NCI-H1048 (cell line): Measurements from ENCODE around the gene ZDHHC1.

Source experiments
- DNase-seq: peaks from one replicate; lab custom pipeline; 2025; lab: John Stamatoyannopoulos, UW

The ZDHHC1 gene

GRCh38 chr16:67409631-67410030 is 6.6 kb downstream of the ZDHHC1 start:
- no peak for DNase-seq

GRCh38 chr16:67407788-67408452 is 8.4 kb downstream of the ZDHHC1 start:
- no peak for DNase-seq

GRCh38 chr16:67407176-67407787 is 9.0 kb downstream of the ZDHHC1 start:
- DNase-seq: no peak

- DNase-seq: no peak
Observed at GRCh38 chr16:67406111-67406971, 9.9 kb downstream of the ZDHHC1 start.

- no peak for DNase-seq
Observed at GRCh38 chr16:67405336-67405735, 10.9 kb downstream of the ZDHHC1 start.

GRCh38 chr16:67404740-67405226 is 11.5 kb downstream of the ZDHHC1 start:
- no peak for DNase-seq

GRCh38 chr16:67403976-67404555 is 12.2 kb downstream of the ZDHHC1 start:
- no peak for DNase-seq

GRCh38 chr16:67400901-67401300 is 15.4 kb downstream of the ZDHHC1 start:
- no peak for DNase-seq

GRCh38 chr16:67399749-67400704 is 16.2 kb downstream of the ZDHHC1 start:
- no peak for DNase-seq

- DNase-seq: no peak
Observed at GRCh38 chr16:67399218-67399733, 17.0 kb downstream of the ZDHHC1 start.

- DNase-seq: no peak
Observed at GRCh38 chr16:67398546-67399217, 17.6 kb downstream of the ZDHHC1 start.

- DNase-seq: no peak
Observed at GRCh38 chr16:67397812-67398545, 18.3 kb downstream of the ZDHHC1 start.

GRCh38 chr16:67397036-67397801 is 19.1 kb downstream of the ZDHHC1 start:
- DNase-seq: no peak

- DNase-seq: no peak
Observed at GRCh38 chr16:67396159-67397035, 19.9 kb downstream of the ZDHHC1 start.

- DNase-seq: no peak
Observed at GRCh38 chr16:67395458-67396158, 20.7 kb downstream of the ZDHHC1 start.

- no peak for DNase-seq
Observed at GRCh38 chr16:67395105-67395457, 21.2 kb downstream of the ZDHHC1 start.
